Measurements from ENCODE around the gene CRY1.

The CRY1 gene

GRCh38 chr12:106945261-106945851, 148.0 kb downstream of the CRY1 start:
- no peaks in the 10 kb centered on the region for H3K79me2 ChIP-seq (ENCODE audit: insufficient read depth, low read length)
- peaks cover 8% of the 10 kb centered on the region; the same call in 1 of the 2 replicates for H3K9me3 ChIP-seq (ENCODE audit: insufficient read depth, low read depth, low read length)
- TF ChIP-seq EZH2phosphoT487 (IDR thresholded peaks at IDR 0.05; ENCODE audit: borderline replicate concordance) = no peak
- no peak for TF ChIP-seq CTCF (conservative IDR thresholded peaks at IDR 0.05; ENCODE audit: low read length)
- no peaks in the 10 kb centered on the region for H3K9me2 ChIP-seq (replicated peaks; ENCODE audit: low read depth, low read length)
- H3F3A ChIP-seq (ENCODE audit: low read depth) = no peaks in the 10 kb centered on the region
- H3K4me3 ChIP-seq (ENCODE audit: low read length, poor library complexity, severe bottlenecking) = no peak overlapping the region
- H3K9ac ChIP-seq (ENCODE audit: low read depth, low read length, poor library complexity, severe bottlenecking) = no peak overlapping the region
- no peak overlapping the region for H2AFZ ChIP-seq (ENCODE audit: low read length)
- H4K20me1 ChIP-seq (ENCODE audit: insufficient read depth, low read length, poor library complexity, severe bottlenecking) = no peaks in the 10 kb centered on the region
- no peaks in the 10 kb centered on the region for H3K27me3 ChIP-seq (ENCODE audit: insufficient read depth, low read length, poor library complexity, severe bottlenecking)
- no peaks in the 10 kb centered on the region for H3K4me1 ChIP-seq (ENCODE audit: insufficient read depth, low read length, poor library complexity, severe bottlenecking)
- no peaks in the 10 kb centered on the region for H3K36me3 ChIP-seq (ENCODE audit: insufficient read depth, low read length)
- no peak overlapping the region for H3K4me2 ChIP-seq (ENCODE audit: low read depth, low read length, poor library complexity, severe bottlenecking)

GRCh38 chr12:106942775-106943174, 150.6 kb downstream of the CRY1 start:
- no peak overlapping the region for H3K4me3 ChIP-seq (ENCODE audit: low read length, poor library complexity, severe bottlenecking)
- H3K9ac ChIP-seq (ENCODE audit: low read depth, low read length, poor library complexity, severe bottlenecking) = no peak overlapping the region
- no peaks in the 10 kb centered on the region for H3K4me1 ChIP-seq (ENCODE audit: insufficient read depth, low read length, poor library complexity, severe bottlenecking)
- H3K9me3 ChIP-seq (ENCODE audit: insufficient read depth, low read depth, low read length) = 0 out of 2 replicates have a peak, but pooled peaks cover 5% of the 10 kb centered on the region
- H3F3A ChIP-seq (ENCODE audit: low read depth) = no peaks in the 10 kb centered on the region
- TF ChIP-seq EZH2phosphoT487 (IDR thresholded peaks at IDR 0.05; ENCODE audit: borderline replicate concordance) (no peak), CTCF (conservative IDR thresholded peaks at IDR 0.05; ENCODE audit: low read length) (no peak)
- H4K20me1 ChIP-seq (ENCODE audit: insufficient read depth, low read length, poor library complexity, severe bottlenecking) = no peaks in the 10 kb centered on the region
- no peaks in the 10 kb centered on the region for H3K9me2 ChIP-seq (replicated peaks; ENCODE audit: low read depth, low read length)
- H2AFZ ChIP-seq (ENCODE audit: low read length) = no peak overlapping the region
- no peaks in the 10 kb centered on the region for H3K27me3 ChIP-seq (ENCODE audit: insufficient read depth, low read length, poor library complexity, severe bottlenecking)
- no peaks in the 10 kb centered on the region for H3K79me2 ChIP-seq (ENCODE audit: insufficient read depth, low read length)
- H3K4me2 ChIP-seq (ENCODE audit: low read depth, low read length, poor library complexity, severe bottlenecking) = no peak overlapping the region
- no peaks in the 10 kb centered on the region for H3K36me3 ChIP-seq (ENCODE audit: insufficient read depth, low read length)

GRCh38 chr12:106941481-106942156, 151.7 kb downstream of the CRY1 start:
- H3K27me3 ChIP-seq (ENCODE audit: insufficient read depth, low read length, poor library complexity, severe bottlenecking) = no peaks in the 10 kb centered on the region
- H3K9me2 ChIP-seq (replicated peaks; ENCODE audit: low read depth, low read length) = no peaks in the 10 kb centered on the region
- no peaks in the 10 kb centered on the region for H3F3A ChIP-seq (ENCODE audit: low read depth)
- H3K9me3 ChIP-seq (ENCODE audit: insufficient read depth, low read depth, low read length) = 0 out of 2 replicates have a peak, but pooled peaks cover 5% of the 10 kb centered on the region
- no peak overlapping the region for H3K9ac ChIP-seq (ENCODE audit: low read depth, low read length, poor library complexity, severe bottlenecking)
- H2AFZ ChIP-seq (ENCODE audit: low read length) = no peak overlapping the region
- H3K4me1 ChIP-seq (ENCODE audit: insufficient read depth, low read length, poor library complexity, severe bottlenecking) = no peaks in the 10 kb centered on the region
- no peaks in the 10 kb centered on the region for H3K36me3 ChIP-seq (ENCODE audit: insufficient read depth, low read length)
- H3K4me2 ChIP-seq (ENCODE audit: low read depth, low read length, poor library complexity, severe bottlenecking) = no peak overlapping the region
- no peak overlapping the region for H3K4me3 ChIP-seq (ENCODE audit: low read length, poor library complexity, severe bottlenecking)
- TF ChIP-seq EZH2phosphoT487 (IDR thresholded peaks at IDR 0.05; ENCODE audit: borderline replicate concordance) (no peak), CTCF (conservative IDR thresholded peaks at IDR 0.05; ENCODE audit: low read length) (no peak)
- H4K20me1 ChIP-seq (ENCODE audit: insufficient read depth, low read length, poor library complexity, severe bottlenecking) = no peaks in the 10 kb centered on the region
- no peaks in the 10 kb centered on the region for H3K79me2 ChIP-seq (ENCODE audit: insufficient read depth, low read length)
